Progenitor cell of endocrine pancreas (in vitro differentiated cells): ENCODE measurements around the gene CLEC2D. TPM values are rescaled to one million over a fixed set of nuclear protein-coding genes. Genes with fewer than 3 reads are reported as not detected.

ENCODE experiments used
- DNase-seq: peaks from one replicate; pipeline ENCODE4 v3.0.0; 2021; ENCODE audit warnings: low spot score; ENCODE audit not compliant: unreplicated experiment
- H3K27ac Mint-ChIP-seq: 2 replicates; pipeline ENCODE4 v1.8.0; 2021; ENCODE audit warnings: mild to moderate bottlenecking, moderate library complexity, mixed read lengths
- H3K27me3 Mint-ChIP-seq: 2 replicates; pipeline ENCODE4 v1.8.0; 2021; ENCODE audit warnings: mixed read lengths
- H3K36me3 Mint-ChIP-seq: 2 replicates; pipeline ENCODE4 v1.8.0; 2022; ENCODE audit warnings: mixed read lengths; ENCODE audit not compliant: insufficient read depth
- H3K4me1 Mint-ChIP-seq: 2 replicates; pipeline ENCODE4 v1.8.0; 2021; ENCODE audit warnings: low read depth, mixed read lengths
- H3K4me3 Mint-ChIP-seq: 2 replicates; pipeline ENCODE4 v1.8.0; 2021; ENCODE audit warnings: low read depth, mild to moderate bottlenecking, moderate library complexity, mixed read lengths
- H3K9me3 Mint-ChIP-seq: 2 replicates; pipeline ENCODE4 v1.8.0; 2021; ENCODE audit warnings: low read depth, mixed read lengths
- CTCF ChIP-seq: fragments of 200-600 bp; sonication (generic); IDR thresholded peaks from one replicate; pipeline ENCODE4 v1.5.0; 2021; ENCODE audit warnings: antibody characterized with exemption, mild to moderate bottlenecking; ENCODE audit not compliant: unreplicated experiment
- total RNA-seq: library from RNA; stranded (reverse); gene quantifications from 2 replicates; pipeline ENCODE4 v1.2.1, GENCODE V29; 2021

Gene CLEC2D
- total RNA-seq, 1 donor from 2014 or later = 23.5 TPM

DNA sequence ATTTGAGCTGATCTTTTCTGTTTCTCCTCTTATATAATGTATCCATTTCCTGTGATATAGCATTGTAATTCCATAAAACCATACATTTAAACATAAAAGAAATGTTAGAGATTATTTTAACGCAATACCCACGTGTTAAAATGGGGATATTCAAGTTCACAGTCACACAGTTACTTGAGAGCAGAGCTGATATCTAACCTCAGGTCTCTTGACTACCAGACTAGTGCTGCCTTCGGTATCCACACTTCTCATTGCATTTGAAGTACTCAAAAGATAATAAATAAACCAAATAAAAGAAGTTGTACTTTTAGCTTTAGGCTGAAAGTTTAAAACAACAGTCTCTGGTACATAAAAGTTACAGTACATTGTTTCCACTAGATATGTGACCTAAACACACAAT, 60.5 kb downstream of the CLEC2D start:
- no peak for DNase-seq
- Mint-ChIP-seq H3K27ac (no peak overlapping the region), H3K27me3 (peaks cover 5% of the 10 kb centered on the region), H3K9me3 (no peaks in the 10 kb centered on the region), H3K4me1 (no peaks in the 10 kb centered on the region), H3K36me3 (no peaks in the 10 kb centered on the region), H3K4me3 (no peak overlapping the region)
- no peak for TF ChIP-seq CTCF

DNA sequence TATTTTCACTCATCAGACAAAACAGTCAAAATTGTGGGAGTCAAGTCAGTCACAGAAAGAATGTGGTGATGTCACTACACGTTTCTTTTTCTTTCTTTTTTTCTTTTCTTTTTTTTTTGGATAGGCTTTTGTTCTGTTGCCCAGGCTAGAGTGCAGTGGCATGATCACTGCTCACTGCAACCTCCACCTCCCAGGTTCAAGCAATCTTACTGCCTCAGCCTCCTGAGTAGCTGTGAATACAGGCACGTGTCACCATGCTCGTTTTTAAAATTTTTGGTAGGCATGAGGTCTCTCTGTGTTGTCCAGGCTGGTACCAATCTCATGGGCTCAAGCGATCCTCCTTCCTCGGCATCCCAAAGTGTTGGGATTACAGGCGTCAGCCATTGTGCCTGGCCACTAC, 61.1 kb downstream of the CLEC2D start:
- H3K4me3 Mint-ChIP-seq = no peak overlapping the region
- TF ChIP-seq CTCF = no peak
- no peaks in the 10 kb centered on the region for H3K36me3 Mint-ChIP-seq
- no peaks in the 10 kb centered on the region for H3K4me1 Mint-ChIP-seq
- H3K9me3 Mint-ChIP-seq = no peaks in the 10 kb centered on the region
- DNase-seq = no peak
- H3K27me3 Mint-ChIP-seq = peaks cover 5% of the 10 kb centered on the region
- H3K27ac Mint-ChIP-seq = no peak overlapping the region

DNA sequence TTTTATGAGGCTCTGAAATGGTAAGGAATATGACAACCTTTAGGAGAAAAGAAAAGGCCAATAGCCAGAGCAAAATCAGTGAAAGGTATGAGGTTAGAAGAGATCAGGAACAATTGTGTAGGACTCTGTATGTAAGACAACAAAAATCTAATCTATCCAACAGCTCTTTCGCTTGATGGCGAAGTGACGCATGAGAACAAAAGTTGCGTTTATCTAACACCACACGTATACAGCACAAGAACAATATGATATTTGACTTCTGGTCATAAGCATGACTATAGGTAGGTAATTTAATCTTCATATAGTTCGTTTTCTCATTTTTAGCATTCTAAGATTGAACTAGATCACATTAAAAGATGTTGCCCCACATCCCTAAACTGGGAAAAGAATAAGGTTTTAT, 61.9 kb downstream of the CLEC2D start:
- Mint-ChIP-seq H3K9me3 (no peaks in the 10 kb centered on the region), H3K4me1 (no peaks in the 10 kb centered on the region), H3K27me3 (peaks cover 5% of the 10 kb centered on the region), H3K36me3 (no peaks in the 10 kb centered on the region), H3K27ac (no peak overlapping the region), H3K4me3 (no peak overlapping the region)
- no peak for TF ChIP-seq CTCF
- DNase-seq = no peak

DNA sequence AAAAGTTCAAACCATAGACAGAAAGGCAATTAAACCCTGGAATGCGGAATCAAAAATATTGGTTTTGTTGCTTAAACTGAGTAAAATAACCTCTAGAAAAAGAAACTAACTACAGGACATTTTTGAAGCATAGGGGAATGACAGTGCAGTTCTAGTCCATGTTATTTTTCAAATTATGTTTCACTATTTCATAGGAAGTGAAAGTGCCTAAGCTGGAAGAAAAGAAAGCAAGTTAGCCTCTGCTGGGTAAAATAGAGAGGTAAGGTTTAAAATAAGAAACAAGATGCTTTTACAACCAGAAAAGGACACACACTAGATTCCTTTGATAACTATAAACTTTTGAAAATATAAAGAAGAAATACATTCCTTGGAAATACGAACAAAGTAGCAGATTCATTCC, 62.3 kb downstream of the CLEC2D start:
- no peak for DNase-seq
- peaks cover 5% of the 10 kb centered on the region for H3K27me3 Mint-ChIP-seq
- no peak overlapping the region for H3K4me3 Mint-ChIP-seq
- peaks cover under 1% of the 10 kb centered on the region for H3K4me1 Mint-ChIP-seq
- H3K27ac Mint-ChIP-seq = no peak overlapping the region
- H3K36me3 Mint-ChIP-seq = no peaks in the 10 kb centered on the region
- no peak for TF ChIP-seq CTCF
- H3K9me3 Mint-ChIP-seq = no peaks in the 10 kb centered on the region

DNA sequence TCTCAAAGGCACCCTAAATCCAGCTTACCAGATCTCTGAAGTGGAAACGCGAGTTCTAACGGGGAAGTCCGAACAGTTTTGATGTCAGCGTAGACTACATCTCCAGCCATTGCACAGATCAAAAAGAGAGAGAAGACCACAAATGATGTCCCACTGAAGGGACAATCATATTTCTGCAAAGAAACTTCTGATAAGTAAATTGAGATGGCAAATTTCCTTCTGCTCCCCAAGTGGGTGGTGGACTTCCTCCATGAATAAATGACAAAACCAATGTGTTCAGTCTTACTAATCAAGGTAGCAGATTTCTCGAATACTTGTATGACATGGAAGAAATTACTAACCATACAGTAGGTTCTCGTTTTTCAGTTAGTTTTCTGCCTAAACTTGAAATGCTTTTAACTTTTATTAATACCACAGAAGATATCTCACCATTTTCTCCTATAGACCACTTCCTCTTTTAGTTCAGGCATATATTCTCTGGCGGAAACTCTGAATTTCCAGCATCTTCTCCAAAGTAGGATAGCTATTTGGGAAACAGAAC, 63.5 kb downstream of the CLEC2D start, which contains the start of gene CLECL1:
CLECL1 (minus strand) TSS at position 177 of the 541 bp plus-strand sequence.
- peaks cover 2% of the 10 kb centered on the region for H3K4me1 Mint-ChIP-seq
- H3K27ac Mint-ChIP-seq = no peak within 1 kb of the TSS
- no peak for TF ChIP-seq CTCF
- no peak for DNase-seq
- H3K36me3 Mint-ChIP-seq = no peaks in the 10 kb centered on the region
- H3K9me3 Mint-ChIP-seq = no peaks in the 10 kb centered on the region
- H3K27me3 Mint-ChIP-seq = peaks cover 5% of the 10 kb centered on the region
- no peak within 1 kb of the TSS for H3K4me3 Mint-ChIP-seq
